H1 (cell line): ENCODE data around the gene SCO1. TPM values are rescaled to one million over a fixed set of nuclear protein-coding genes. Genes with fewer than 3 reads are reported as not detected.

Source experiments
- EP300 ChIP-seq, 2 experiments: IDR thresholded peaks; 1 replicate in 1 of 2; 2 replicates in 1 of 2; pipeline ENCODE4 v1.6.1; 2011 to 2012; ENCODE audit warnings: low read depth in 2 of 2, low read length in 2 of 2, mild to moderate bottlenecking in 2 of 2, borderline replicate concordance in 1 of 2, inconsistent platforms in 1 of 2, moderate library complexity in 1 of 2
- RFX5 ChIP-seq: IDR thresholded peaks from 2 replicates; pipeline ENCODE4 v1.6.1; 2011; ENCODE audit warnings: low read depth, low read length, improper control_type of control experiment, borderline replicate concordance
- SIRT6 ChIP-seq: IDR thresholded peaks from one replicate; pipeline ENCODE4 v1.7.1; 2012; ENCODE audit warnings: low read length, inconsistent platforms
- YY1 ChIP-seq: IDR thresholded peaks from 2 replicates; pipeline ENCODE4 v1.6.1; 2011; ENCODE audit warnings: low read depth, mild to moderate bottlenecking, low read length
- polyA plus RNA-seq, 7 experiments: library from polyadenylated mRNA; depleted of rRNA in 3 of 7; stranded (reverse) in 5 of 7; unstranded in 2 of 7; fragments of >200 nt in 5 of 7; fragments of 200-250 nt in 2 of 7; gene quantifications; 1 replicate in 5 of 7; 2 replicates in 1 of 7; 4 replicates in 1 of 7; pipeline versions ENCODE4 v1.2.1 to v1.2.3, GENCODE V29; 2011 to 2013; ENCODE audit warnings: missing spikeins in 2 of 7, mixed read lengths in 2 of 7
- total RNA-seq: library from RNA; stranded (reverse); fragmentation: NEBNext Ultra II Directional; extraction: Animal tissue kit (Norgen Biotek cat#: 25700); gene quantifications from 2 replicates; pipeline ENCODE4 v1.2.1, GENCODE V29; 2021

The SCO1 gene
- total and polyA plus RNA-seq, 2 of the 8 experiments (the other 6 are each of a cell fraction or from before 2014, with no cell fraction given) = 18.7 to 61.8 TPM

DNA sequence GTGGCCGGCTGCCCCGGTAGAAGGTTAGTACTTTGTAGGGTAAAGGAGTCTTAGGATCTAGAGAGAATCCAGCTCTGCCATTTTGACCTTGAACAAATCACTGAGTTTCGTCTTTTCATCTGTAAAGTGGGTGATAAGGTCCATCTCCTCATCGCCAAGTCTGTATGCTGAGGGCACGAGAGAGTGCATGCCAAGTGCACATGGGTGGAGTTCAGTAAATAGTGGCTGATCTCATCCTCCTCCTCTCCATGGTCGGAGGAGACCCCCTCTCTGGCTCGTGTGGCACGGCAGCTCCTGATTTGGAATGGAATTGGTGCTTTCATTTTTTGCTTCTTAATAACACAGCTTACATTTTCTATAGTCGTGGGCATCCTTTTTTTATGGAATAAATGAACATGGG, 70.9 kb downstream of the SCO1 start (continued):
- TF ChIP-seq EP300 (IDR thresholded peaks at IDR 0.05; ENCODE audit: borderline replicate concordance in 1 of 2, low read depth in 2 of 2, low read length in 2 of 2) (no peak), RFX5 (no peak), YY1 (no peak), SIRT6 (no peak)
